Neural cell (in vitro differentiated cells): Measurements from ENCODE around the gene ARL10.

Experiments
- CTCF ChIP-seq: fragments of 450-650 bp; IDR thresholded peaks from 2 replicates; pipeline ENCODE4 v1.5.1; 2014; ENCODE audit warnings: antibody characterized with exemption, mild to moderate bottlenecking, moderate library complexity; ENCODE audit not compliant: poor library complexity, severe bottlenecking
- EP300 ChIP-seq: fragments of 450-650 bp; conservative IDR thresholded peaks from 2 replicates; pipeline ENCODE4 v1.6.1; 2014; ENCODE audit warnings: antibody characterized with exemption, mild to moderate bottlenecking, moderate library complexity; ENCODE audit not compliant: poor library complexity, severe bottlenecking
- EZH2 ChIP-seq: fragments of 200-600, 300-800 bp; shearing (Covaris generic), sonication (generic); IDR thresholded peaks from 2 replicates; pipeline ENCODE4 v1.6.1; 2014; ENCODE audit warnings: antibody characterized with exemption, low read length, borderline replicate concordance, mild to moderate bottlenecking; ENCODE audit not compliant: insufficient read depth, poor library complexity, severe bottlenecking
- MXI1 ChIP-seq: fragments of 450-650 bp; conservative IDR thresholded peaks from 2 replicates; pipeline ENCODE4 v1.6.1; 2014; ENCODE audit warnings: antibody characterized with exemption, mild to moderate bottlenecking; ENCODE audit not compliant: poor library complexity, severe bottlenecking
- POLR2AphosphoS5 ChIP-seq: IDR thresholded peaks from 2 replicates; pipeline ENCODE4 v1.6.1; 2012
- RAD21 ChIP-seq: fragments of 450-650 bp; conservative IDR thresholded peaks from 2 replicates; pipeline ENCODE4 v1.6.1; 2014; ENCODE audit warnings: antibody characterized with exemption, mild to moderate bottlenecking, moderate library complexity
- REST ChIP-seq: IDR thresholded peaks from 2 replicates; pipeline ENCODE4 v1.6.1; 2012; ENCODE audit warnings: borderline replicate concordance
- SMC3 ChIP-seq: fragments of 450-650 bp; conservative IDR thresholded peaks from 2 replicates; pipeline ENCODE4 v1.6.1; 2014; ENCODE audit warnings: antibody characterized with exemption, mild to moderate bottlenecking, moderate library complexity; ENCODE audit not compliant: poor library complexity
- TAF1 ChIP-seq: IDR thresholded peaks from 2 replicates; pipeline ENCODE4 v1.6.1; 2012; ENCODE audit warnings: low read depth

- TF ChIP-seq CTCF = peak; percentile 69
- peak; percentile 87 for TF ChIP-seq MXI1
- TF ChIP-seq REST = peak; percentile 88
- peak; percentile 62 for TF ChIP-seq RAD21
- no peak for TF ChIP-seq EZH2
- peak; percentile 98 for TF ChIP-seq POLR2AphosphoS5
- TF ChIP-seq EP300 = peak; percentile 49
- peak; percentile 64 for TF ChIP-seq SMC3
- peak; percentile 93 for TF ChIP-seq TAF1
These were observed 3.7 kb upstream of the ARL10 start, which contains the start of gene KIAA1191 for GRCh38 chr5:176361437-176362232.
